GM19438 (cell line): Measurements from ENCODE around the gene KRTAP17-1.
"Not testable (repeated sequence)": the region's sequence is repeated elsewhere in the genome, so short reads cannot be mapped to it uniquely, and the experiment has no call there.

ENCODE experiments used
- ATAC-seq: cut with Tn5 transposase; IDR thresholded peaks from one replicate; pipeline ENCODE4 v1.9.1; 2021; ENCODE audit warnings: low read depth; ENCODE audit not compliant: unreplicated experiment

The KRTAP17-1 gene, protein sequence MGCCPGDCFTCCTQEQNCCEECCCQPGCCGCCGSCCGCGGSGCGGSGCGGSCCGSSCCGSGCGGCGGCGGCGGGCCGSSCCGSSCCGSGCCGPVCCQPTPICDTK

DNA sequence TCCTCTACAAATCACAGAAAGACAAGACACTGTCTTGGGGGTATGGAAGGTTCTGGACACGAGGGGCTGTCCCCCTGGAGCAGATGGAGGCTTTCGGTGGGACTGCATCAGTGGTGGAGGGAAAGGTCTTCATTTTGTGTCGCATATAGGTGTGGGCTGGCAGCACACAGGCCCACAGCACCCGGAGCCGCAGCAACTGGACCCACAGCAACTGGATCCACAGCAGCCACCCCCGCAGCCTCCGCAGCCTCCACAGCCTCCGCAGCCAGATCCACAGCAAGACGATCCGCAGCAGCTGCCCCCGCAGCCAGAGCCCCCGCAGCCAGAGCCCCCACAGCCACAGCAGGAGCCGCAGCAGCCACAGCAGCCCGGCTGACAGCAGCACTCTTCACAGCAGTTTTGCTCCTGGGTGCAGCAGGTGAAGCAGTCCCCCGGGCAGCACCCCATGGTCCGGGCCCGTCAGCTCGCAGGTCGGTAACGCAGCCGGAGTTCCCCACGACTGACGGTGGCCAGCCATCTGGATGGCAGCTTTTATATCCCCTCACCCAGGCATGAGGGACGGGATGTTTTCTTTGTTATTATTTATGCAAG is at the start of gene KRTAP17-1:
Gene KRTAP17-1, minus strand, starts transcription at position 507 of the 591 bp plus-strand sequence. Its CDS starts 60 bp downstream, at position 447.
- no peak for ATAC-seq

- no peak for ATAC-seq
Measured at GRCh38 chr17:41363881-41364280, 48.4 kb upstream of the KRTAP17-1 start.

GRCh38 chr17:41360296-41360995 is 44.9 kb upstream of the KRTAP17-1 start:
- no peak for ATAC-seq

DNA sequence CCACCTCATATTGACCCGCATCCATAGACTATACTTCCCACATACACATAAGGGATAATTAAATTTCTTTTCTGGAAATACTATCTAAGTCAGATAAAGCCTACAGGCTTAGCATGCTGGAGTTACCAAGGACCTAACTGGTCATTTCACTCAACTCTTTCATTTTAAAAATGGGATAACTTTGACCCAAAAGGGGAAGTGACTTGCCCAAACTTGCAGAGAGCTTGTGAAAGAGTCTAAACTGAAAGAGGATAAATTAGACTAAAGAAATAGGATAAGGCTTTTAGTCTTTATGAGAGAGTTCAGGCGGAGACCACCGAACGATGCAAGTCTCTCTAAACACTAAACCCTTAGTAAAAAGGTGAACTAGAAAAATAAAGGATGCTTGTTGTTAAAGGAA is 39.0 kb upstream of the KRTAP17-1 start:
- no peak for ATAC-seq

- no peak for ATAC-seq
Measured at GRCh38 chr17:41352597-41353366, 37.3 kb upstream of the KRTAP17-1 start.

DNA sequence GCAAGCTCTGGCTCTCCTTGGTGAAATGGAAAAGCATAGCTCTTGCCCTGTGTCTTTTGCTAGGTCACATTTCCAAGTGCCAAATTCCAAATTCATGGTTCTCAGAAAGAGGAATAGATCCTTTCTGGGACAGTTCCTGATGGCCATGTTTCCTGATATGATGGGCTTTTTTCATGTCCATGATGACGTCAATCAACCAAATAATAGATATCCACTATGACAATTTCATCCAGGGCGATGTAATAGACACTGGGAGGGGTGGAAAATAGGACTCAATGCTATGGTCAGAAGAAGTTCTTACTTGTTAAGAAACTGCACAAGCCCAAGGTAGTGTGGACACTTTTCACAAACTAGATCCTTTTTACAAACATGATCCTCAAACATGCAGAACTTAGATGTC is 35.7 kb upstream of the KRTAP17-1 start:
- ATAC-seq = no peak

DNA sequence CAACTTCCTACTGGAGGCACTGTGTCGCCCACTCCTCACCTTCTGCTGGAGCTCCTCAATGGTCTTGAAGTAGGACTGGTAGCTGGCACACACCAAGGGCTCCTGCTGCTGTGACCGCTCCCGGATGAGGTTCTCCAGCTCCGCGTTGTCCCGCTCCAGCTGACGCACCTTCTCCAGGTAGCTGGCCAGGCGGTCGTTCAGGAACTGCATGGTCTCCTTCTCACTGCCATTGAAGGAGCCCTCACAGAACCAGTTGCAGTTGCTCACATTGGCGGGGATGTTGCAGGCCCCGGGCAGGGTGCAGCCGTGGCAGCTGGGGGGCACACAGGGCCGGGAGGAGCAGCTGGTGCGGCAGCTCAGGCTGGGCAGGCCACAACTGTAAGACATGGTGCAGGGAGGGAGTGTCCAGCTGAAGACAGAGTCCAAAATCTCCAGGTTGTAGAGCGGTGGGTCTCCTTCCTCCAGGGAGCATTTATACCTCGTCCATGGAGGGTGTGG is 34.9 kb upstream of the KRTAP17-1 start, which contains the start of gene KRT33A:
Gene KRT33A, minus strand, starts transcription at position 448 of the 498 bp plus-strand sequence. Its CDS starts 61 bp downstream, at position 387.
- ATAC-seq = not testable (repeated sequence)

DNA sequence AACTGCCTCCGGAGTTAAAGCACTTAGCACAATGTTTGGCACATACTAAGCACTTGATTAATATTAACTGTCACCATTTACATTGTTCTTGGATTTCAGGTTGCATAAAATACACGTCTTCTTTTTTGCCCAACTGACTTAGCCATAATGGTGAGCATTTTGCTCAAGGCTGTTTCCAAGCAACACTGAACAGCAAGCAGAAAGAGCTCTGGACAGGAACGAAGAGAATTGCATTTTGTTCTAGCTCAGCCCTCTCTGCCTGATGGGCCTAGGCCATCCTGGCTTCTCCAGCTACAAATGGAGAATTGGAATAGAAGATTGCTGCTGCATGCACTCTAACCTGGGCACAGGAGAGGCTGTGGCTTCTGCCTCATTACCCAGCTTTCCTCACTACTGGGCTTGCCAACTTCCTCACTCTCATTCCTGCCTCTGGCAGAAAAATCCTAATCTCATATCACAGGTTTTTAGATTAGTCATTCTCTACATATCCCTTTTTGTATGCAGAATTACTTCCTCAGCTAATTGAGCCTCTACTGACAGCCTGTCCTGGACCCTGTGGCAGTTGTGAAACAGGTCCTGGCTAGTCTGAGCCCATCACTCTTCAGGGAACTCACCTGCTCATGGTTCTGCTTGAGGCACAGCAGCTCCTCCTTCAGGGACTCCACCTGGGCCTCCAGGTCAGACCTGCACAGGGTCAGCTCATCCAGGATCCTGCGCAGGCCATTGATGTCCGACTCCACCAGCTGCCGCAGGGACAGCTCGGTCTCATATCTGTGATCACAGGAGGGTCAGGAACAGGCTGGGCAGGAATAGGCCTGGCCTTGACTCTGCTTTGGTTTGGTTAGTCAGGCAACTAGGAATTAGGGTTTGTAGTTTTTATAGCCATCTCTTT is 32.6 kb upstream of the KRTAP17-1 start:
- ATAC-seq = no peak

DNA sequence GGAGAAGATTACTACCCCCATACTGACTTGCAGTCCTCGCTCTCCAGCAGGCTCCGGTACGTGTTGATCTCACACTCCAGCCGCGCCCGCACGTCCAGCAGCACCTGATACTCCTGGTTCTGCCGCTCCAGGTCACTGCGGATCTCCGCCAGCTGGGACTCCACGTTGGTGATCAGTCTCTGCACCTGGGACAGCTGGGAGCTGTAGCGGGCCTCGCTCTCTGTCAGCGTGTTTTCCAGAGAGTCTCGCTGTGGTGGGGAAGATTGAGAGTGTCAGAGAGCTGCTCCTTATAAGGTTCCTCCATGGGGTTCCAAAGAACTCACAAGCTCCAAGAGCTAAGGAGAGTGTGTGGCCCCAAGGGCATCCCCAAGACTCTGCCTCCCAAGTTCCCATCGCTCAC is 30.9 kb upstream of the KRTAP17-1 start:
- not testable (repeated sequence) for ATAC-seq

- ATAC-seq = no peak
Measured at GRCh38 chr17:41345992-41346391, 30.5 kb upstream of the KRTAP17-1 start.

- ATAC-seq = no peak
Measured at GRCh38 chr17:41343029-41343428, 27.5 kb upstream of the KRTAP17-1 start.

DNA sequence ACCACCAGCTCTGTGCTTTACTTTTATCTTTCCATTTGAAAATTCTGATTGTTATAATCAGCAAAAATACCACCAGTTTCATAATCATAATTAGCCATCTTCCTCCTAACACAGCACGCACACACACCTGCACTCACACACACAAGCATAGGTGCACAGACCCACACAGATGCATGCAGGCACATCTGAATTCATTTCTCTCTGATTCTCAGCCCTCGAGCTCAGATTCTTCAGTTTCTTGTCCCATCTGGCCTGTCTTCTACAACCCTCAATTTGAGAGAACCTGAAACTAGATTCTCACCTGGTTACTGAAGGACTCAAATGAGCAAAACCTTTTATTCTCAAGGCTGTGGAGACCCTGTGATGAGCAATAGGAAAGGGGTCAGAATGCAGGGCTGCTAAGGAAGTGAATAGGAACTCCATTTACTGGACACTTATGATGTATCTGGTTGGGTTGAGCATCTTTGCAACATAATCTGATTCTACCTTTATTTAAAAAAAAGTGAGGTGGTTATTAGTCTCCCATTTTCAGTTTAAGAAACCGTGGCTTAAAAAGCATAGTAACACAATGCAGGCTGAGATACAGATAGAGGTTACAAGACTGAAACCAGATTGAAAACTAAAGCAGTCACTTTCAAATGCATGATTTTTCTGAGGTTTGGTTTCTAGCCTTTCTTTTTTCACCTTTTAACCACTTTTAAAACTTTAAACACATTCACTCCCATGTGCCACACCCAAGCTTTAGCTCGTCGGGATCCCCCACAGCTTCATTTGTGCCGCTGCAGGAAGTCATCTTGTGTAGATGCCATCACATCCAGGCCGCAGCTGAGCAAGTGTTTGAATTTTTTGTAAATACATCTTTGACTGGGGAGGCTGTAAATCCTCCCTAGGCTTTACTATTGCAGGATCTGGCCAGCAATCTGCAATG is 25.7 kb upstream of the KRTAP17-1 start:
- no peak for ATAC-seq

GRCh38 chr17:41340494-41340893 is 25.0 kb upstream of the KRTAP17-1 start:
- ATAC-seq = no peak

DNA sequence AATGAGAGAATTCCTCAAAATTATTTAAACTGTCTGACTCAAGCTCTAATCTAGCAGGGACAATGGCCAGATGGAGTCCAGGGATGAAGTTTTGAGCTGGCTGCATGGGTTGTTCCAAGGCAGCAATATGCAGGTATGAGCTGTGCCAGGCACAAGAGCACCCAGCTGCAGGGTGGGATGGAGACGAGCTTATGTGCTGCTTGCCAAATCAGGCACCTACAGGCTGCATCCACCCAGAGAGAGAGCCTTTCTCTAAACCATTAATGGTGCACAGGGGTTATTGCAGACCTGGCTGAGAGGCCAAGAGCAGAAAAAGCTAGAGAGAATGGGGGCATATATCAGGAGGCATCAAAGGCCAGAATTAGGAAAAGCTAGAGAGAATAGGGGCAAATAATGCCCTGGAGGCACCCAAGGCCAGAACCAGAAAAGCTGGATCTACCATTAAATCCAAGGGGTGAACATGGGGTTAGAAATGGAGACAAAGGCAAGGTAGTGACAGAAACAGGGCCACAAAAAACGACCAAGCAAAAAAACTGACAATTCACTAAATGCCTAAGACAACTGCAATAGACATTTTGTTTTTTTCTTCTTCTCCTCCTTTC is 24.2 kb upstream of the KRTAP17-1 start:
- ATAC-seq = no peak

GRCh38 chr17:41338961-41339485 is 23.5 kb upstream of the KRTAP17-1 start:
- ATAC-seq = no peak

DNA sequence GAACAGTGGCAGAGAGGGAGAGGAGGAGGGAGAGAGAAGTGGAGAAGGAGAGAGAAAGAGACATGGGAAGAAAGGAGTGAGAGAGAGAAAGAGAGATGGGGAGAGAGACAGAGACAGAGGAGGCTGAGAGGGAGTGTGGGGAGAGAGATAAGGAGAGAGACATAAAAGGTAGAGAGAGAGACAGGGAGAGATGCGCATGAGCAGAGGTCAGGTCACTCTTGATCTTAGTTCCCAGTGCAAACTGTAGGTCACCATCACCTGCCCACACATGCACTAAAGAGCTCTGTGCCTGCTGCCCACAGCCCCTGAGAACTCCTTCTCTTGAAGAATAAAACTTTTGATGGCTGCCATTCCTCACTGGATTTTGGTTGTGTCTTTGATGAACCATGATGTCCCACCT is 20.2 kb upstream of the KRTAP17-1 start:
- no peak for ATAC-seq

- no peak for ATAC-seq
Measured at GRCh38 chr17:41334385-41335305, 19.1 kb upstream of the KRTAP17-1 start.
